ENCODE measurements around the gene RASA1. TPM values are rescaled to one million over a fixed set of nuclear protein-coding genes. Genes with fewer than 3 reads are reported as not detected.

The RASA1 gene
- total RNA-seq, 1 experiment from 2014 or later, result 23.3 TPM

DNA sequence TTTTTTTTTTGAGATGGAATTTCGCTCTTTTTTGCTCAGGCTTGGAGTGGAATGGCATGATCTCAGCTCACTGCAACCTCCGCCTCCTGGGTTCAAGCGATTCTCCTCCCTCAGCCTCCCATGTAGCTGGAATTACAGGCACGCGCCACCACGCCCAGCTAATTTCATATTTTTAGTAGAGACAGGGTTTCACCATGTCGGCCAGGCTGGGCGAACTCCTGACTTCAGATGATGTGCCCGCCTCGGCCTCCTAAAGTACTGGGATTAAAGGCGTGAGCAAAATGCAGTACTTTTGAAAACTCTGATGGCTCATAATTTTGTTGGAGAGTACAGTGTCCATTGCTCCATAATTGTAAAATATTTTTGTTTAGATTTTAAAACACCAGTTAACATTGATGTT is 92.4 kb downstream of the RASA1 start:
- H3K4me3 ChIP-seq (ENCODE audit: insufficient read depth, low read depth, low read length), result no peak overlapping the region
- H3K27me3 ChIP-seq (ENCODE audit: control insufficient read depth, insufficient read depth, low read length), result no peaks in the 10 kb centered on the region
- no peaks in the 10 kb centered on the region; the same call in none of the 2 replicates for H3K36me3 ChIP-seq (replicated peaks; ENCODE audit: control insufficient read depth, insufficient read depth, low read length)
- no peak for DNase-seq

DNA sequence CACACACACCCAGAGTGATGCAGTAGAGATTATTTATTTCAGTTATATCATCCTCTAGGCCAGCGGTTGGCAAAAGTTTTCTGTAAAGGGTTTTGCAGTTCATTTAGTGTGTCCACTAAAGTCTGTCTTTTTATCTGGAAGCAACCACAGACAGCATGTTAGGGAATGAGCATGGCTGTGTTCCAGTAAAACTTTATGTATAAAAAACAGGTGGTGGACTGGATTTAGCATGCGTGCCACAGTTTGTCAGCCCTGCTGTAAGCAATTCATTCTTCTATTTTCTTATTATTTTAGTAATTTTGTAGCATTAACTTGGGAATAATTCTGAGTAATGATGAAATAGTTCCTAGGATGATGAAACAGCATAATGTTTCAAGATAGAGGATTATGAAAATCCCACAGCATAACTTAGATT is 93.4 kb downstream of the RASA1 start:
- no peaks in the 10 kb centered on the region; the same call in 1 of the 2 replicates for H3K36me3 ChIP-seq (replicated peaks; ENCODE audit: control insufficient read depth, insufficient read depth, low read length)
- no peak overlapping the region for H3K4me3 ChIP-seq (ENCODE audit: insufficient read depth, low read depth, low read length)
- H3K27me3 ChIP-seq (ENCODE audit: control insufficient read depth, insufficient read depth, low read length), result no peaks in the 10 kb centered on the region
- no peak for DNase-seq

DNA sequence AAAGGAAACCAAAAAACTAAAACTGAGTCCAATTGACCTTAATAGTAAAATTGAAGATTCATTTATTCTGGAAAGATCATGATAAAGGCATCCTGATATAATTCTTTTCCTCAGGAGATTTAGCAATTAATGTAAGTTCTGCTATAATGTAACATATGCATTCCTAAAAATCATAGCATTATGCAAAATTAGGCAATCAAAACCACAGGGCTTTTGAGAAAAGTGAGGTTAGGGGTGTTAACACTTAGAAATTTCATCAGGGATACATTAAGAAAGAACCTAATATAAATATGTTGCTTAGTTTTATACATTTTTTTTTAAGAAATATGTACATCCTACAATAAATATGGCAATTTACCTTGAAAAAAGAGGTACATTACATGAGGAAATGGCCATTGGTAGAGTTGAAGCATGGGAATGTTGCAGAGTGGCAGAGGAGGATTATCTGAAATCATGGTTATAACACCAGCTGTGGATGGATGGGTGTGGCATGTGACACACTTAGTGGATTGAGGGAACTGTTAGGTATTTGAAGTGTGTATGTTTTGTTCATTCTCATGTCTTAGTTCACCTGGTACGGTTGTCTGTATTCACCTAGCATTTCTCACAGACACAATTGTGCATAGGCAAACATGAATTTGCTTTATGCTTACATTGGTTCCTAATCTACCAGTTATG is 94.0 kb downstream of the RASA1 start:
- no peak for DNase-seq
- Histone ChIP-seq H3K36me3 (replicated peaks; ENCODE audit: control insufficient read depth, insufficient read depth, low read length) (no peaks in the 10 kb centered on the region; the same call in 1 of the 2 replicates), H3K27me3 (ENCODE audit: control insufficient read depth, insufficient read depth, low read length) (no peaks in the 10 kb centered on the region), H3K4me3 (ENCODE audit: insufficient read depth, low read depth, low read length) (no peak overlapping the region)

DNA sequence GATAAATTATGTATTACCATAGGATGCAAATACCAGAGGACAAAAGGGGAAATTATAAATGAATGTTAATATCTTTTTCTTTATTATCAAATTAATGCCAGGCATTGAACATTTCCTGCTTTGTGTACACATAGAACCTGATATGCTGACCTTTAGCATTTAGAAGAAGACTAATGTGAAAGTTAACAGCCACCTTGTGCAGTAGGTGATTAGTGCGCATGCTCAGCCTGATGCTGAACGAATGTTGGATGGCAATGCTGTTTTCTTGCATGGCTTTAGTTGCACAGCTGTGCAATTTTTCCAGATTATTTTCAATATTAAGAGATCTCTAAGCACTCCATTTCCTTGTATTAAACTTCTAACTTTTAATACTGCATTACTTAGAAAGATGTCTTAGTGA is 99.6 kb downstream of the RASA1 start:
- DNase-seq, result no peak
- peaks cover 2% of the 10 kb centered on the region; the same call in 1 of the 2 replicates for H3K36me3 ChIP-seq (replicated peaks; ENCODE audit: control insufficient read depth, insufficient read depth, low read length)
- no peak overlapping the region for H3K4me3 ChIP-seq (ENCODE audit: insufficient read depth, low read depth, low read length)
- H3K27me3 ChIP-seq (ENCODE audit: control insufficient read depth, insufficient read depth, low read length), result no peaks in the 10 kb centered on the region

DNA sequence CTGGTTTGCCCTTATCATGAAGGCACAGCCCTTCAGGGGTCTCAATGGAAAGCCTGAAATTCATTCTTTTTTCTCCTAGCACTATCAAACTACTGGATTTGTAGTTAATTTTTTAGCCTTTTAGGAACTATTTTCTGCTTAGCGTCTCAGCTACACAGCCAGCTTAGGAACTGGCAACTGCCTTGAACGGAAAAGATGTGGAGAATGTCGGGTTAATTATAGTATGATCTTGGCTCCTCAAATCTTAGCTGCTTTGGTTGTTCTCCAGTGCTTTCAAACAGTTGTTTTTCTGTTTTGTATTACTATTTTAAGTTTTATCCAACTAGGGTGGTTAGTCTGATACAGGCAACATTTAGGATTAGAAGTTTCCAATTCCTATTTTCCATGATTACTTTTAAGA is 100.9 kb downstream of the RASA1 start:
- DNase-seq, result no peak
- H3K4me3 ChIP-seq (ENCODE audit: insufficient read depth, low read depth, low read length), result no peak overlapping the region
- H3K27me3 ChIP-seq (ENCODE audit: control insufficient read depth, insufficient read depth, low read length), result no peaks in the 10 kb centered on the region
- peaks cover 2% of the 10 kb centered on the region; the same call in 1 of the 2 replicates for H3K36me3 ChIP-seq (replicated peaks; ENCODE audit: control insufficient read depth, insufficient read depth, low read length)

DNA sequence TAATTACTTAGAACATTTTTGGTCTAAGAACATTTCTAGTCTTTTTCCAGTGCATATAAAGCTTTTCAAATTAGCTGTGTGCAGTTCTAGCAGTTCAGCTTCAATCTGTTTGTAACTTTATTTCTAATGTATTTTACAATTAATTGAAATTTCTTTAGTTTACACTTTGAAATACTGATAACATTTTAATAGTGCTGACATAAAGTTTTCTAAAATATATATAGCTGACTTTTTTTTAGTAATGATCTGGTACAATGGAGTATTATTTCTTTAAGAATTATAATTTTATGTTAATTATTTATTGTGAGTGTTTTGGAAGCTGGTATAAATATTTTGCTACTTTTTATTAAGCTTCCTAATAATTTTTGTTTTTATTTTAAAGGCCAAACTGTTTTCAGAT is 101.7 kb downstream of the RASA1 start:
- Histone ChIP-seq H3K4me3 (ENCODE audit: insufficient read depth, low read depth, low read length) (no peak overlapping the region), H3K27me3 (ENCODE audit: control insufficient read depth, insufficient read depth, low read length) (no peaks in the 10 kb centered on the region), H3K36me3 (replicated peaks; ENCODE audit: control insufficient read depth, insufficient read depth, low read length) (peaks cover 2% of the 10 kb centered on the region; the same call in 1 of the 2 replicates)
- no peak for DNase-seq

DNA sequence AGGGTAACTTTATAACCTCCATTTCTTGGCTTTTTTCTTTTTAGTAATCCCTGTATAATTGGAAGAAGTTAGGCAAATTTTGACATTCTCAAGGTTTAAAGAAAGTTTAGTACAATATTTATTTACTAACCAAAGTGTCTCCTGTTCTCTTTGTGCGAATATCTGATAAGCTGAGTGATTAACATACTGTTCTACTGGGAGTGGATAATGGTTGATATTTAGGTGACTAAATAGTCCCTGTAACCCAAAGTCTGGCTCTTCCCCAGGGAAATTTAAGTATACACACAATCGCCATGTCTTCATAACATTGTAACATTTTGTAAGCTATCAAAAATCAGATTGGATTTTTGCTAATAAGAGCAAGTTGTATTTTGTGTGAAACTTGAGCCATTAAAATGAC is 105.0 kb downstream of the RASA1 start:
- Histone ChIP-seq H3K4me3 (ENCODE audit: insufficient read depth, low read depth, low read length) (no peak overlapping the region), H3K36me3 (replicated peaks; ENCODE audit: control insufficient read depth, insufficient read depth, low read length) (peaks cover 4% of the 10 kb centered on the region)
- no peak for DNase-seq

DNA sequence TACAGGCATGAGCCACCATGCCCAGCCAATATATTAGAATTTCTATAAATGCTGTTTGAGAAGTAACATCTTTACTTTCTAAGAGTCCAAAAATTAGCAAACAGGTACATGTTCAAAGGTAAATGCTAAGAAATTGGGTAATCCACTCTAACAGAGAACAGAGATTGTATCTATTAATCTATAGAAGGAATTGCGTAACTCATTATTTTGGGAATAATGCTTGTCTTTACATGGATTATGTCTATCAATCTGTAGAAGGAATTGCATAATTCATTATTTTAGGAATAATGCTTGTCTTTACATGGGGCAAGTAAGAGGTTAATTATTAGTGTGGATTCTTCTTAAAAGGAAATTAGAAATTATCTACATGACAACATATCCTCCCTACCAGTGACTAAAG is 114.5 kb downstream of the RASA1 start:
- H3K4me3 ChIP-seq (ENCODE audit: insufficient read depth, low read depth, low read length), result no peak overlapping the region
- peaks cover 5% of the 10 kb centered on the region for H3K36me3 ChIP-seq (replicated peaks; ENCODE audit: control insufficient read depth, insufficient read depth, low read length)
- DNase-seq, result no peak
- no peaks in the 10 kb centered on the region for H3K27me3 ChIP-seq (ENCODE audit: control insufficient read depth, insufficient read depth, low read length)

More for the DNA sequence above, 105.0 kb downstream of the RASA1 start:
- H3K27me3 ChIP-seq (ENCODE audit: control insufficient read depth, insufficient read depth, low read length), result no peaks in the 10 kb centered on the region

DNA sequence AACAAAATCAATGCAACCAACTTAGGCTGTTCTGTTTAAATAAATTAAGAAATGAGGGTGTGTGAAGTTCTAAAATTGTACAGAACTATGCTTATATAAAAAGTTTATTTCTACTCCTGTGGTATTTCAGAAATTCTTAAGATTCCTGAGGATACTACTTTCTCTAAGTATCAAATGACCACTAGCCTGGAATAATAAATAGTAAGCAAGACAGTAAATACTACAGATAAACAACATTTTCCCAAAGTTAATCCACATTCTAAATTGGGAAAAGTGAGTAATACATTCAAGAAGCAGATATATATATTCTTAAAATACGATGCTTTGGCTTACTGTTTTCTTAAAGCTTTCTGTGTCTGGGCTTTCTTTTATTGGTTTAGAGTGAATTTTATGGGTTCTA is 115.5 kb downstream of the RASA1 start:
- H3K36me3 ChIP-seq (replicated peaks; ENCODE audit: control insufficient read depth, insufficient read depth, low read length), result peaks cover 5% of the 10 kb centered on the region

DNA sequence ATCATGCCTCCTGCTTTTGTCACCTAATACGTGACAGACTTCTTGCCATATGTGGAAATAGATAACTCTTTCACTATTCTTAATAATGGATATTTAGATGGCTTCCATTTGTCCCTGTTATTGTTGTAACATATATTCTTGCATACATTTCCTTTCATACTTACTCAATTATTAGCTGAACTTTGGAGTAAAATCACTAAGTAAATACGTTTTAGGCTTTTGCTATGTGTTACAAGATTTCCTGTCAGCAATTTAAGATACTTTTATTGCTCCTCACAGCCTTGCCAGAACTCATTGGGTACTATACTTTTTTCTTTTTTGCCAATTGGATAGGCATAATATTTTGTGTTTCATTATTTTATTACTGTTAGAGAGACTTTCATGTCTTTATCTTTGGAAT is 118.1 kb downstream of the RASA1 start:
- no peak for DNase-seq
- no peak overlapping the region for H3K4me3 ChIP-seq (ENCODE audit: insufficient read depth, low read depth, low read length)
- H3K27me3 ChIP-seq (ENCODE audit: control insufficient read depth, insufficient read depth, low read length), result no peaks in the 10 kb centered on the region
- H3K36me3 ChIP-seq (replicated peaks; ENCODE audit: control insufficient read depth, insufficient read depth, low read length), result peaks cover 10% of the 10 kb centered on the region

More for the DNA sequence above, 115.5 kb downstream of the RASA1 start:
- no peak for DNase-seq
- no peak overlapping the region for H3K4me3 ChIP-seq (ENCODE audit: insufficient read depth, low read depth, low read length)
- H3K27me3 ChIP-seq (ENCODE audit: control insufficient read depth, insufficient read depth, low read length), result no peaks in the 10 kb centered on the region

DNA sequence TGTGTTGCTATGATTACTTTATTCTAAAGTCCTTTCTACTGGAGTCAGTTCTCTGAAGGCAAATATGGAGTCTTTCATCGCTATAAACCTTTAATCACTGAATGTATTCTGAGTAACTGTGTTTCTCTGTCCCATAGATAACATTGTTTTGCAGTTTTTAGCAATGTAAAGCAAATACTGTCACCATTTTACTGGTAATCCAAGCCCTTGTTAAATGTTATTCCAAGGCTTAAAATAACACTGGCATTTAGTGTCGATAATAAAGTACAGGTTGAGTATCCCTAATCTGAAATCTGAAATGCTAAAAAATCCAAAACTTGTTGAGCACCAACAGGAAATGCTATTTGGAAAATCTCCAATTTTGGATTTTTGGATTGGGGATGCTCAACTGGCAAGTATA is 120.4 kb downstream of the RASA1 start:
- no peak for DNase-seq
- Histone ChIP-seq H3K4me3 (ENCODE audit: insufficient read depth, low read depth, low read length) (no peak overlapping the region), H3K36me3 (replicated peaks; ENCODE audit: control insufficient read depth, insufficient read depth, low read length) (peaks cover 19% of the 10 kb centered on the region), H3K27me3 (ENCODE audit: control insufficient read depth, insufficient read depth, low read length) (no peaks in the 10 kb centered on the region)

DNA sequence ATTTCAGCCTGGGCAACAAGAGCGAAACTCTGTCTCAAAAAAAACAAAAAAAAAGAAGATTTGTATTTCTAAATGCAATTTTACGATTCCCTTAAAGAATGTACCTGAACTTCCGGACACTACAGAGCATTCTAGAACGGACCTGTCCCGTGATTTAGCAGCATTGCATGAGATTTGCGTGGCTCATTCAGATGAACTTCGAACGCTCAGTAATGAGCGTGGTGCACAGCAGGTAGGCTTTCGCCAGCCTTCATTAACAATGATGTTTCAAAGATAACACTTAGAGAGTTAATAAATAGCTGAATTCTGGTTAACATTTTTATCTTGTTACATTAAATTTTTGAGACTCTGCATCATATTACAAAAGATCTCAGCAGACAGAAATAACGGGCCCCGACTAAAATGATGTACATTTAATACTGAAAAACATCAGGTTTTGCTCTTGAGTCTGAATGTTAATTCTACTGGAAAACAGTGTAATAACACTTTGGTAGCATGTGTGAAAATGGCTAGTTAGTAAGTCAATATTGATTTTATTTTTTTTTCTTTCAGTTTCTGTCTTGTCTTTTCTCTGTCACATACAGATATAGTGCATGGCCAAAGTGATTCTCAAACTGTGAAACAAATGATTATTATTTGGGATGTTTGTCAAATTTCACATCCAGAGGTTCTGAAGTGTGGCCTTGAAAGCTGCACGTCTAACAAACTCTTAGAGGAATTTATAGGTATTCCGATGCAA is 121.8 kb downstream of the RASA1 start:
- DNase-seq, result no peak
- H3K36me3 ChIP-seq (replicated peaks; ENCODE audit: control insufficient read depth, insufficient read depth, low read length), result peaks cover 26% of the 10 kb centered on the region
- no peak overlapping the region for H3K4me3 ChIP-seq (ENCODE audit: insufficient read depth, low read depth, low read length)
- no peaks in the 10 kb centered on the region for H3K27me3 ChIP-seq (ENCODE audit: control insufficient read depth, insufficient read depth, low read length)

DNA sequence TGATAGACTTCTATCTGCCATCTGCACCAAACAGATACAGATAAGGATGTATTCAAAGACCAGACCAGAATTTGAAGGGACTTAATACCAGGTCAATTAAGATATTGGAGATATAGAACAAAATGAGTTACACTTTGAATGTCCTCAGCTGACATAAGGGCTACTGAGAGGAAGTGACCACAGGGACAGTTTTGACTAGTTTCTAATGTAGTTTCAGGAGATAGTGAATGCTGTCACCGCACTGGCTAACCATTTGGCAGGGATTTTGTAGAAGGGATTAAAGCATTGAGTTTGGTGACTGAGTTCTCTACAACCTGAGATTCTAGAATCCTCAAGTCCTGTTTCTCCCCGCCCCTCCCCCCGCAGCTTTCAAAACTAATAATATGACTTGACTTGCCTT is 122.4 kb downstream of the RASA1 start:
- H3K27me3 ChIP-seq (ENCODE audit: control insufficient read depth, insufficient read depth, low read length), result no peaks in the 10 kb centered on the region
- peaks cover 27% of the 10 kb centered on the region for H3K36me3 ChIP-seq (replicated peaks; ENCODE audit: control insufficient read depth, insufficient read depth, low read length)
- no peak for DNase-seq
- H3K4me3 ChIP-seq (ENCODE audit: insufficient read depth, low read depth, low read length), result no peak overlapping the region

DNA sequence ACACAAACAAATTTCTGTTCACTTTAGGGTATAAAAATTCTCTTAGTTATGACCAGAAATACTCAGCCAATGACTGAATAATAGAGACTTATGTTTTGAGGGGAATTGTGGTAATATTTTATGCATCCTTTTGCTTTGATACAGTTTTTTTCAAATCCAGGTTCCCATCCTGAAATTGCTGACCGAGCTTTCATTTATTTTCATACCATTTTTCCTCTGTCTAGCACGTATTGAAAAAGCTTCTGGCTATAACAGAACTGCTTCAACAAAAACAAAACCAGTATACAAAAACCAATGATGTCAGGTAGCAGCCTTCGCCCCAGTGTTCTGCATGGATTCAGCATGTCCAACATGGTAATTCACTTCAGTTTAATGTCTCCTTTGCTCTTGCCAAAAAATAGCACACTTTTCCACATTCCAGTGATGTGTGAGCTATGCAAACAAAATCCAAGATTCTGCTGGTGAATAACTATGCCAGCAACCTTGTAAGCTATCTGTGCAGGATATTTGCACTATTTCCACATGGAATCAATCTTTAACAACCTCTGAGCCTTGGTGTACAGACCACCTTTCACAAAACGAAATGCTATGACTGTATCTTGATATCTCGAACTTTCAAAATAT is 123.0 kb downstream of the RASA1 start:
- Histone ChIP-seq H3K4me3 (ENCODE audit: insufficient read depth, low read depth, low read length) (no peak overlapping the region), H3K36me3 (replicated peaks; ENCODE audit: control insufficient read depth, insufficient read depth, low read length) (peaks cover 27% of the 10 kb centered on the region), H3K27me3 (ENCODE audit: control insufficient read depth, insufficient read depth, low read length) (no peaks in the 10 kb centered on the region)
- no peak for DNase-seq

DNA sequence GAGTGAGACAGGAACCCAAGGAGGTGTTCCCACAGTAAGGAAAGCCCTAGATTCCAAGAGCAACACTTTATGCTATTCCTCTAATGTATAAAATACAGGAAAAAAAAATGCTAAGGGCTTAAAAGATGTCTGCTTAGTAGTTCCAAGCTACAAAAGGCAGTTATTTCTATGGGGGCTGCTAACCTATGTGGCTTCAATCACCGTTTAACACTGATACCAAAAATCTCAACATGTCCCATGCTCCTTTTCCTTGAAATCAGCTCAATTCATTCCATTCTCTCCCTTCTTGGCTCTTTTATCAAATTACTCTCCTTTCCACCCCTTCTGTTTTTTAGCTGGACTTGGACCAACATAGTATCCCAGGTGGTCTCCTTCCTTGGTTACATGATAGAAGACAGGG is 124.5 kb downstream of the RASA1 start:
- no peaks in the 10 kb centered on the region for H3K27me3 ChIP-seq (ENCODE audit: control insufficient read depth, insufficient read depth, low read length)
- peaks cover 25% of the 10 kb centered on the region for H3K36me3 ChIP-seq (replicated peaks; ENCODE audit: control insufficient read depth, insufficient read depth, low read length)
- DNase-seq, result no peak
- H3K4me3 ChIP-seq (ENCODE audit: insufficient read depth, low read depth, low read length), result no peak overlapping the region
